GM18867 (cell line): ENCODE measurements around the gene BORCS6.

ENCODE experiments used
- ATAC-seq: cut with Tn5 transposase; IDR thresholded peaks from one replicate; pipeline ENCODE4 v1.9.1; 2021; ENCODE audit warnings: mild to moderate bottlenecking, moderate library complexity; ENCODE audit not compliant: unreplicated experiment

BORCS6 gene

DNA sequence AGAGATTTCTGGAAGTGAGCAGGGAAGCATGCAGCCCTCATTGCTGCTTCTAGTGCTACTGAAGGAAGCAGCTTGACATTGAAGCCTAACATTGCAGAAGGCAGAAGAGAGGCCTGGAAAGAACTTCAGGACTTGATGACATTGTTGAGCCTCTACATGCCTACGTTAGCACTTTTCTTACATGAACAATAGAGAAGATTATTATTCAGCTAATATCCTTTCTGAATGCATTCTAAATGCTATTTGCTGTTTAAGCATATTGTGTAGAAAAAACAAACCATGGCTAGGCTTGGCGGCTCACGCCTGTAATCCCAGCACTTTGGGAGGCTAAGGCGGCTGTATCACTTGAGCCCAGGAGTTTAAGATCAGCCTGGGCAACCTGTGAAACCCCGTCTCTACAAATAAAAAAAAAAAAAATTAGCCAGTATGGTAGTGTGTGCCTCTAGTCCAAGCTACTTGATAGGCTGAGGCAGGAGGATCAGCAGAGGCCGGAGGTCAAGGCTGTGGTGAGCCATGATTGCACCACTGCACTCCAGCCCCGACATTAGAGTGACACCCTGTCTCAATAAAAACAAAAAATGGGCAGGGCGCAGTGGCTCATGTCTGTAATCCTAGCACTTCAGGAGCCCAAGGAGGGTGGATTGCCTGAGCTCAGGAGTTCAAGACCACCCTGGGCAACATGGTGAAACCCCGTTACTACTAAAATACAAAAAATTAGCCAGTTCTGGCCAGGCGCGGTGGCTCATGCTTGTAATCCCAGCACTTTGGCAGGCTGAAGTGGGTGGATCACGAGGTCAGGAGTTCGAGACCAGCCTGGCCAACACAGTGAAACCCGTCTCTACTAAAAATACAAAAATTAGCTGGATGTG, 22.6 kb upstream of the BORCS6 start:
- no peak for ATAC-seq

DNA sequence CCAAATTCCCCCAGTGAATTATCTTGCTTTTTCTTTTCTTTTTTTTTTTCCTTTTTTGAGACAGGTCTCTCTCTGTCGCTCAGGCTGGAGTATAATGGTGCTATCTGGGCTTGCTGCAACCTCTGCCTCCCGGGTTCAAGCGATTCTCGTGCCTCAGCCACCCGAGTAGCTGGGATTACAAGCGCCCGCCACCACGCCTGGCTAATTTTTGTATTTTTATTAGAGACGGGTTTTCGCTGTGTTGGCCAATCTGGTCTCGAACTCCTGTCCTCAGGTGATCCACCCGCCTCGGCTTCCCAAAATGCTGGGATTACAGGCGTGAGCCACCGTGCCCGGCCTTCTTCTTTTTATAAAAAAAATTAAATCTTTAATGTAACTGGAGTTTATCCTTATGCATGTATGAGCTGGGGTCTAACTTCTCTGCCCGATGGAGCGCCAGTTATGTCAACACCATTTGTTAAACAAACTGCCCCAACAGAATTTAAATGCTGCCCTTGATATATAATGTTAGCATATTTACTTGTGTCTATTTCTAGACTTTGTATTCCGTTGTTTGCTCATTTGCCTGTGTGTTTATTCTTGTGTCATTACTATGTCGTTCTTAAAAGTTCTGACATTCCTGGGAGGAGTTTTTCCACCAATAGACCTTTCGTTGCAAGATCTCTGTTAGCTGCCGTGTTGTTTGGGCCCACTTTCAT, 20.9 kb upstream of the BORCS6 start:
- no peak for ATAC-seq

DNA sequence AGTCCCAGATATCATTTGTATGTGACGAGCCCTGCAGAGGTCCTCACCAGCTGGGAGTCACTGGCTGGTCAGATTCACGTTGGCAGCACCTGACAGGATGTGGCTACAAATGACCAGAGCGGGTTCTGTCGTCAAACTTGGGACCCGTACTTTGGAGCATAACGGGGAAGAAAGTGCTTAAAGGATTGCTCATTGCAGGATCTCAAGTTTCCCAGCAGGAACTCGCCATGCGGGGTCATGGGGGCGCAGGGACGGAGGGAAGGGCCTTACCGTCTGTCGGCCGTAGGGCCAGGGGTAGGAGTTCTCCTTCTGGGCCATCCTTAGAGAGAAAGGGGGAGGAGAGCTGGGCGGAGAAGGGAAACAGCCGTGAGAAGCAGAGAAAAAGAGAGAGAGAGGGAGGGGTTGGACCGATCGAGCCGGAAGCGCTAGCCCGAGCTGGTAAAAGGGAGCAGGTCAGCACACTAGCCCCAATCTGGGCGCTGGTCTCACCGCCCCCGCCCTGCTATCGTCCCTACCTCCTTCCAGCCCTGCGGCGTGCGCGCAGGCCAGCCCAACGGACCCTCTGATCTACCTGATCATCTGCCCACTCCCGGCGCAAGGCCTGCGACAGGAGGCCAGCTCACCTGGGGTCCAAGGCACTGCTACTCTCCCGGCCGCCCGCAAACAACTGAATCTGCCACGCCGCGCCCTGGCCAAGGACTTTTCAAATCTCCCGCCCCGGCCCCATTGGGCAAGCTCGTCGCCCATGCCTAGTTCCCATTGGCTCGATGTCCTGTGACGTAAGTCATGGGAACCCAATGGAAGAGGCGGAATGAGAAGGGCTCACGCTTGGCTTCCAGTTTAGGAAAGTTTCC, 20.2 kb upstream of the BORCS6 start, which contains the start of gene AURKB:
AURKB (minus strand) TSS at position 669 of the 854 bp plus-strand sequence; CDS start at position 318, 351 bp downstream.
- peak; percentile 81 for ATAC-seq

DNA sequence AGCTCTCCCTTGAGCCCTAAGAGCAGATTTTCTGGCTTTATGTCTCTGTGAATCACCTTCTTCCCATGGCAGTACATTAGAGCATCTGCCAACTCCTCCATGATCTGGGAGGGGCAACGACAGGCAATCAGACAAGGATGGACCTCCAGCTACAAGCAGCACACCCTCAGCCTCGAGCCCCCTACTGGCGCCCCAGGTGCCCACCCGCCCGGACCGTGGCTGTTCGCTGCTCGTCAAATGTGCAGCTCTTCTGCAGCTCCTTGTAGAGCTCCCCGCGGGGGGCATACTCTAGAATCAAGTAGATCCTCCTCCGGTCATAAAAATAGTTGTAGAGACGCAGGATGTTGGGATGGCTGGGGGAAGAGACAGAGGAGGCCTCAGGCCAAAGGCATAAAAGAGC, 16.6 kb upstream of the BORCS6 start:
- no peak for ATAC-seq

DNA sequence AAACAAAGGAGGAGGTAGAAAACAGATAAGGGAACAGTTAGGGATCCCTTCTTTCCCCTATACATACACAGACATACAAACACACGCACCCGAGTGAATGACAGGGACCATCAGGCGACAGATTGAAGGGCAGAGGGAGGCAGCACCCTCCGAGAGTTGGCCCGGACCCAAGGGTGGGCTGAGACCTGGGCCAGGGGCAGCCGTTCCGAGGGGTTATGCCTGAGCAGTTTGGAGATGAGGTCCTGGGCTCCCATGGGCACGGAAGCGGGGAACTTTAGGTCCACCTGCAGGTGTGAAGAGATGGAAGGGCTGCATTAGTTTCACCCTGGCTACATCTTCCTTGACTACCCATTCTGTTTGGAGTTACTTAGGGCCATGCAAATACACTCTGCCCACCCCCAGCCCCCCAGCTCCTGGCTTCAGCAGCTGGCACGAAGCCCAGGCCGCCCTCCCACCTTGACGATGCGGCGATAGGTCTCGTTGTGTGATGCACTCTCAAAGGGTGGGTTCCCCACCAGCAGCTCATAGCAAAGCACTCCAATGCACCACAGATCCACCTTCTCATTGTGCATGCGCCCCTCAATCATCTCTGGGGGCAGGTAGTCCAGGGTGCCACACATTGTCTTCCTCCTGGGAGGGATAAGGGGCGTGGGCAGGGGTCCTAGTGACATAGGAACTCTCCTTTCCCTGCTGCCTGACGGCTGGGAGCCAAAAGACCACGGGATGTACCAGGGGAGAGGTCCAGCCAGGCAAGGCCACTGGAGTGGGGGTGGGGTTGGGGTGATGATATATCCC, 15.0 kb upstream of the BORCS6 start:
- ATAC-seq = no peak

DNA sequence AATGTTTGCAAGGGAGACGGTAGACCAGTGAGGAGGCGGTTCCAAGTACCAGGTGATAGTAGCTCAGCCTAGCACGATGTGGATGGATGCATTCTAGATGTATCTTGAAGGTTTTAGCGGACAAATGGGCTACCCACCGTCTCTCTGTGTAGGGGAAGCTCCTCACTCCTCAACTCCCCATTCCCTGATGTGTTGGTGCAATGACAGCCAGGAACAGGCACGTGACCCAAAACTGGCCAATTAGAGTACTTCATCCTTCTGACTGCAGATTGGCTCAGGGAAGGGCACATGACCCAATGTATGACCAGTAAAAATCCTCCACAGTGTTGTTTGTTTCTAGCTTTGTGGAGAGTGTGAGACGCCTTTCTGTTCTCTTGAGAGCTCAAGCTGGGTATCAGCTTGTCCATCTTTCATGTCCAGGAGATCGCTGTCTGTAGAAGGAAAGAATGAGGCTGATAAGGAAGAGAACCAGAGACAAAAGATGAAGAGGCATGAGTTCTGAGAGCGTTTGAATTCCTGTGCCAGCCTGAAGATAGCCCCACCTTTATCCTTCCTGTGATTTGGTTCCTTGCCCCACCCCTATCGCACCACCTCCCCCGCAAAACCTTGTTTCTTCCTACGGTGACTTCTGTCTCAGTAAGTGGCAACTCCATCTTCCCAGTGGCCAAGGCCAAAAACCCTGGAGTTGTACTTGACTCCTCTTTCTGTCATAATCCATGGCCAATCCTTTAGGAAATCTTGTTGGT, 2.3 kb upstream of the BORCS6 start:
- no peak for ATAC-seq

DNA sequence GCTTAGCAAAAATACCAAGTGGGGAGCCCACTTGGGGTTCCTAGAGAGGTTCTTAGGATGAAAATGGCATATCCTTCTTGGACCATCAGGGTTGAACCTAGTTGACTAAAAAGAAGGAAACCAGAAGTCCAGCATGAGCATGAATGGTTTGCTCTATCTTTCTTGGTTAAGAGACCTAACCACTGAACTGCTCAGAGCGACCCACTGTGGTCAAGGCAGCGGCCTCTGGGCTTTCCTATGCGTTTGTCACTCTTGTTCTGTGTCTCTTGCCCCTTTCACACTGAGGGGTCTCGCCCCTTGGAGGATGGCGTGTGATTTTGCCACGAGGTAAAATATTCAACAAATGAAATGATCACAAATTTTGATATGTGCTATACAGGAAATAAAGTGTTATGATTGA, 526 bp upstream of the BORCS6 start:
- no peak for ATAC-seq

DNA sequence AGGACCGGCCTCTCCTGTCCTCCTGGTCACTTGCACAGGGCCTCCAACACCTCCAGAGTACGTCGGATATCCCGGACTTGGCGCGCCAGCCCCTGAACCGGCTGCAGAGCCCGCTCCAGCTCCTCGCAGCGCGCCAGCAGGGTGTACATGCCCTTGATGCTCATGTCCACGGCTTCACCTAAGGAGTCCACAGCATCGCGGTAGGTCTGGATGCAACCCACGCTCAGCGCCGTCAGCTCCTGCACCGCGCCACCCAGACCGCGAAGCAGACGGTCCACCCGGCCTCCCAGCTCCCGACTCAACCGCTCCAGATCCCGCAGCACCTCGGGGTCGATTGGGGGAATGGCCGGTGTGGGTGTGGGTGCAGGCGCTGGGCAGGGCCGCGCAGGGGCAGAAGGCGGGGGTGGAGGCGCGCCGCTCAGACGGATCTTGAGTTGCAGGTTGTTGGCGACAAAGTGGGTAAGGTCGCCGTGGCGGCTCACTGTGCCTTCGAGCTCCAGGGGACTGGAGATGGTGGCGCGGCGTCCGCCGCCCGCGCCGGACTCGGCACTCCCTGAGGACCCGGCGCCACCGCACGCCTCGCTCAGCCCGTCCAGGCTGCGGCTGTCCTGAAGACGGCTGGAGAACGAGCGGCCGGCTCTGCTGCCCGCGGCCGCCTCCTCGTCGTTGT, 804 bp downstream of the BORCS6 start:
- peak; percentile 0 for ATAC-seq

DNA sequence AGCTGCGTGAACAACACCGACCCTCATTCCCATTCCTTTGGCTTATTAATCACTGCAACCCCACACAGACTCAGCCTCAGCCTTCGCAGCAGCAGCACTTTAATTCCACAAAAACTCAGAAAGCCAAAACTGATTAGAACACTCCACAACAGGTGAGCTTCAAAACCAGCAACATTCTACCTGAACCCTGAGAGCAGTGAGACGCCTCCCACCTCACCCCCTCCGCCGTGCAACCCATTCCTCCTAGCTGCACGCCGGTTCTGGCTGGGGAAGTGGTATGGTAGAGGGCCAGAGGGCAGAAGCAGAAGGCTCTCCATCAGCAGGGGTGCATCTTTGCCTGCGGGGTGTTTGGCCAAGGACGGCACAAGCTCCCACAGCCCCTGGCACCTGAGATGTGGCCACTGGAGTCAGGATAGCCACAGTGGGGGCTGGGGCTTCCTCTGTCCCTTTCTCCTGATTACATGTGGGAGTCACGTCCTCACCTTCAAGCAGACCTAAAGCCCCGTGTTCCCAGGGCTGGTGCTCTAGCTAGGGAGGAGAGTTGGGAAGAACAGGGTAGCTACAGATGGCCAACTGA, 1.6 kb downstream of the BORCS6 start:
- no peak for ATAC-seq

DNA sequence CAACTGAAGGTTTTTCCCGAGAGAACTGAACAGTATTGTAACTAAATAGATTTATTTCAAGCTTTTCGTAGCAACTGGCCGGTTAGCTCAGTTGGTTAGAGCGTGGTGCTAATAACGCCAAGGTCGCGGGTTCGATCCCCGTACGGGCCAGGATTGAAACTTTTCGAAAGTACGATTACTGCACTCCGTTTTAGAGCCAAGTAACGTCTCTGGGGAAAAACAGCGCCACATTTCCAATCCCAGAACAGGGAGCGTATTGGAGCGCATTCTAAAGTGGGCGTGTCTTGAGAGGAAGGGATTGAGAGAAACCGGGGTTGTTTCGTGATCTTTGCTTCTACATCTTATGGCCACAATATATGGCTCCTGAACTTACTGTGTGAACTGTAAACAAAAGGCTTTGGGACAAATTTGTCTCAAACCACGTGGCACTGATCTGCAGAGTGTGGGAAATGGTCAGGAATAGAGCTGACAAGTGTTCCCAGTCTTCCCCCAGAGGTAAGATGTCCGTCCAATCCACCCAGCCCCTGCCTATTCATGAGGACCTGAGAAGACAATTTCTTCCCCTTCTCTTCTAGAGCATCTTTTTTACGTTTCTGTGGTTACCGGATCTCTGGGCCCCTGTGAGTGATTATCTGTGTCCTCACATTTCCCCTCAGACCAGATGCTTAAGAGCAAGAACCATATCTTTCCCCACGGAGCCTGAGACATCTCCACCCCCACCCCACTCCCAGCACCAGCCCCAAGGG, 2.3 kb downstream of the BORCS6 start:
- peak; percentile 26 for ATAC-seq

DNA sequence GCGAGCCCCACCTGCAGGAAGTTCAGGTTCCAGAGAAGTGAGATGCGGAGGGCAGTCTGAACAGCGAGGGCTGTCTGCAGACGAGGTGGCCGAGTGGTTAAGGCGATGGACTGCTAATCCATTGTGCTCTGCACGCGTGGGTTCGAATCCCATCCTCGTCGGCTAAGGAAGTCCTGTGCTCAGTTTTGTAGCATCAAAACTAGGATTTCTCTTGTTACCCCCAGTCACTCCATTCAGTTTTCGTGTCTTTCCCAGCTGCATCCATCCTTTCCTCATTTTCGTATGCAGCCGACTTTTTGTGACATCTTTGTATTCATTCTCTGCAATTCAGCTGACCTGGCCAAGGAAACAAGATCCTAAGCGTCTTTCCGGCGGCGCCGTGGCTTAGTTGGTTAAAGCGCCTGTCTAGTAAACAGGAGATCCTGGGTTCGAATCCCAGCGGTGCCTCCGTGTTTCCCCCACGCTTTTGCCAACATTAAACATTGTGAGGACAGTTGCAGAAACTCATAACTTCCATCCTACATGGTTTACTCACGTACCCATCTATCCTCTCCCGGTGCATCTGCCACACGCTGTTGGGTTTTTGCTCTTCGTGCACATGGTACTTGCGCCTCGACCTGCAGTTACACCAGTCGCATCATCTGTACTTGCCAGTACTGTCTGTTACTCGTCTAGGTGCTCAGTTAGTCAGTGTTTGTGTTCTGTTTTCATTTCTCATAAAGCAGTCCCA, 3.0 kb downstream of the BORCS6 start:
- peak; percentile 26 for ATAC-seq

DNA sequence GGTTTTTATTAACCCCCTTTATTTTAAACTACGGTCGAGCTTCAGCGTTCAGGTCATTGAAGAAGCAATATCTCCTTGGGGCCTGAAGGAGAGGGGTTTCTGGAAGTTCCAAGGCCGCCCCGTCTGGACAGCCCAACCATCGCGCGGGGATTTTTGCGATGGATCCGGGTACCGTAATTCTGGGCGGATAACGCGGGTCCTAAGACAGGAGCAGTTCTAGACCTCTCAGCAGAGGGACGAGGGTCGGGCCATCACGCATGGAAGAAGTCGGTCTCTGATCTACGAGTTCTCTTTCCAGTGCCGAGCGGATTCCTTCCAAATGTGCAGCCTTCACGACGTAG, 3.6 kb downstream of the BORCS6 start:
- ATAC-seq = peak; percentile 0

DNA sequence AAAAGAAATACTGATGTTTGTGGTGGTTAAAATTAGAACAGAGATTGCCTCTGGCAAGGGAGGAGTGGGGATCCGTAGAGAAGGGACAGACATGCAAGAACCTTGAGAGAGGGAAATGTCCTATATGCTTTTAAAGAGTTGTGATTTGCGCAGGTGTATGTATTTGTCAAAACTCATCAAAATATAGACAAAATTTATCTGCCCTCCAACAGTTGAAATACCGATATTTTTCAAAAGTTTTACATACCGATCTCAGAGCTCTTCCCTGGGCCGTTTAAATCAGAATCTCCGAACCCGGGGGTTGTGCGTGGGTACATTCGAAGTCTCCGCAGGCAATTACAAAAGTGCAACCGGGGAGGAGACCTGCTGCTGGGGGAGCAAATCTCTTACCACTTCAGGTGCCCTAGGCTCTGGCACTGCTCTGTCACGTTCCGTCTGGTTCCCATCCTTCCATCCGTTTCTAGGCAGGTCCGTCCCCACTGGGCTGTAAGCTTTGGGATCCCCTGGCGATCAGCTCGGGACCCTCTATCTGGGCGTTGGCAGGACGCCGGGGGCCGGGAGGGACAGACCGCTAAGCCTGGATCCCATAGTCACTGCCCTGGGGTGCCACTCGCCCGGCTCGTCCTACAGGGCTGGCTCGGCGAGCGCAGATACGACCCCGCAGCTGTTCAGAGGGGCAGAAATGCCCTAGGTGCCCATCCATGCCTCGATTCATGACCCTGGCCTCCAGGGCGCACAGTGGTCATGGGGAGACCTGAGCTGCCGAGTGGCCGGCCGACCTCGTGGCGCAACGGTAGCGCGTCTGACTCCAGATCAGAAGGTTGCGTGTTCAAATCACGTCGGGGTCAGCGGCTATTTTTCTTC, 4.2 kb downstream of the BORCS6 start:
- ATAC-seq = no peak

DNA sequence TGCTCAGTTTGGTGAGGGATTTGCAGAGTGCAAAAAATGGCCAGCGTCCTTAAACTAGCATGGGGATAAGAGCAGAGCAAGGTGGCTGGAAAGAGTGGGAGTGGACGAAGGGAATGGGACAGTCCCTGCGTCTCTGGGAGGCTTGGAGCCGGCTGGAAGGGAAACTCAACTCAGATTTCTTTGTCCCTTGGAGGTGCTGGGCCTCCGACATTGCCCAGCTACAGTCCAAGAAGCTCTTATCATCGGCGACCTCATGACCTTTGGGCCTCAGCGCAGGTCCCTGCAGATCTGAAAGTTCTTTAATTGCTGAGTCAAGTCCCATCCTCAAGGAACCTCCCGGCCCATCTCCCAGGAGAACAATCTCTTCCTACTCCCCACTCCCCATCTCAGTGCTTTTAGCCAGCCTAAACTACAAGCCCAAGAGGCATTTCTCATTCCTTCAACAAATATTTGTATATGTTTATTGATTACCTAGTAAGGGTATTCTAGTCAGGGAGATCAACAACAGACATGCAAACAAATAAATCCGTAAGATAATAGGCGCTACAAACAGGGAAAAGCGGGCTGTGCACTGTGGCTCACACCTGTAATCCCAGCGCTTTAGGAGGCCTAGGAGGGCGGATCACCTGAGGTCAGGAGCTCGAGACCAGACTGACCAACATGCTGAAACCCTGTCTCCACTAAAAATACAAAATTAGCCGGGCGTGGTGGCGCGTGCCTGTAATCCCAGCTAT, 12.8 kb downstream of the BORCS6 start:
- ATAC-seq = no peak

DNA sequence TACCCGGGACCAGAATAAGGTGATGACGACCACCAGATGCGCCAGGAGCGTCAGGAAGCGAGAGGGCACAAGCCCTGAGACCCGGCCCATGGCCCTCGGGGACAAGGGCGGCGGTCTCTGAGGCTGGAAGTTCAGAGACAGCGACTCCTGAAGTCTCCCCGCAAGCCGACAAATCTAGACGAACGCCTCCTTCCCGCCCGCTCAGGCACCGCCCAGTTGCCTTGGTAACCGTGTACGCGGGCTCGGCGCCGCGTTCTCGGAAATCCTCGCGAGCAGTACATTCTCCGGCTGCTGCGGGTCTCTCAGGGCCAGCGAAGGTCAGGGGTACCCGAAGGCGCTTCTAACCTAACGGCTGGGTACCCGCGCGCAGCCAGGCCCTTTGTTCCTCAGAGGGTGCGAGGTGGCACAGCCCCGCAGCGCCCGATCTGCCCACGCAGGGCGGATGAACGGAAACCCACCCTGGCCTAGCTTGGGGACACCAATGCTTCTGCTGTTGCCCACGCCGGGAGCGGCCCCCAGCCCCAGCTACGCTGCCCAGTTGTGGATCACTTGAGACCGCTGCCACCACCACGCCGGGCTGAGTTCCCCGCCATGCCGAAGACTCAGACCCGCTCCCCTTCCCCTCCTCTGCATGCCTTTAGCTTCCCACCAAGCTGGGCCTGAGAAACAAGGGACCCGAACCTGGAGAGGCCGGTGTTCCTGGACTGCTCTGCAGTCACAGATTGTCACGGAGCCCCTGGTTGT, 13.6 kb downstream of the BORCS6 start, which contains the start of gene TMEM107:
TMEM107 (minus strand) TSS at position 184 of the 744 bp plus-strand sequence; CDS start at position 90, 94 bp downstream.
- peak; percentile 41 for ATAC-seq
